ENCODE results near the gene ZBED6. TPM values are rescaled to one million over a fixed set of nuclear protein-coding genes. Genes with fewer than 3 reads are reported as not detected.
"Not testable (repeated sequence)": the region's sequence is repeated elsewhere in the genome, so short reads cannot be mapped to it uniquely, and the experiment has no call there.

Gene ZBED6
- total RNA-seq, 1 donor, result 47.0 TPM

DNA sequence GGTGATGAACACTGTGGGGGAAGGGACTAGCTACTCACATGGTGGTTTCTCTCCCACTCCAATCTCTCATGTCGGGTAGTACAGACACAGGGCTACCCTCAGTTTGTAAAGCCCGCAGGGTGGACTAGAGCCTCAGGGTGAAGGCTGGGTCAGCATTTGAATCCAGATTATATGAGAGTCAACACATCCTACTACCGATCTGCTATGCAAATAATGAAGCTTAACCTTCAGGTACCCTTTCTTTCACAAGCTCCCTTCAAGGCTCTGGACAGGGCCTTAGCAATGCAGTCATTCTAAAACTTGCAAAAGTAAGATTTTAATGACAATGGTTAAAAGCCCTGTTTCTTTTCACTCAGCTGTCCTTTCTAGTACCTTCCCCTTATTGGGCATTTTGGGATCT lies 5.5 kb upstream of the ZBED6 start:
- H3K27me3 ChIP-seq (ENCODE audit: insufficient read depth, low read length), result no peaks in the 10 kb centered on the region
- TF ChIP-seq, protein P1, sequence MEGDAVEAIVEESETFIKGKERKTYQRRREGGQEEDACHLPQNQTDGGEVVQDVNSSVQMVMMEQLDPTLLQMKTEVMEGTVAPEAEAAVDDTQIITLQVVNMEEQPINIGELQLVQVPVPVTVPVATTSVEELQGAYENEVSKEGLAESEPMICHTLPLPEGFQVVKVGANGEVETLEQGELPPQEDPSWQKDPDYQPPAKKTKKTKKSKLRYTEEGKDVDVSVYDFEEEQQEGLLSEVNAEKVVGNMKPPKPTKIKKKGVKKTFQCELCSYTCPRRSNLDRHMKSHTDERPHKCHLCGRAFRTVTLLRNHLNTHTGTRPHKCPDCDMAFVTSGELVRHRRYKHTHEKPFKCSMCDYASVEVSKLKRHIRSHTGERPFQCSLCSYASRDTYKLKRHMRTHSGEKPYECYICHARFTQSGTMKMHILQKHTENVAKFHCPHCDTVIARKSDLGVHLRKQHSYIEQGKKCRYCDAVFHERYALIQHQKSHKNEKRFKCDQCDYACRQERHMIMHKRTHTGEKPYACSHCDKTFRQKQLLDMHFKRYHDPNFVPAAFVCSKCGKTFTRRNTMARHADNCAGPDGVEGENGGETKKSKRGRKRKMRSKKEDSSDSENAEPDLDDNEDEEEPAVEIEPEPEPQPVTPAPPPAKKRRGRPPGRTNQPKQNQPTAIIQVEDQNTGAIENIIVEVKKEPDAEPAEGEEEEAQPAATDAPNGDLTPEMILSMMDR (IDR thresholded peaks at IDR 0.05; ENCODE audit: extremely low read depth, low read depth, low read length), result no peak
- H3K36me3 ChIP-seq (ENCODE audit: insufficient read depth, low read length), result no peaks in the 10 kb centered on the region
- no peak overlapping the region for H3K4me3 ChIP-seq (ENCODE audit: insufficient read depth, low read length)
- H3K27ac ChIP-seq (ENCODE audit: low read depth, low read length), result no peak overlapping the region
- no peak overlapping the region for H3K4me2 ChIP-seq (ENCODE audit: insufficient read depth, low read length)
- H3K79me2 ChIP-seq (ENCODE audit: insufficient read depth, low read length), result no peaks in the 10 kb centered on the region
- peaks cover 3% of the 10 kb centered on the region for H3K4me1 ChIP-seq (ENCODE audit: insufficient read depth, low read length)
- H4K20me1 ChIP-seq (ENCODE audit: insufficient read depth, low read length), result no peaks in the 10 kb centered on the region
- DNase-seq (ENCODE audit: insufficient read length, low spot score, missing footprints), result no peak
- H2AFZ ChIP-seq (ENCODE audit: low read length), result no peak overlapping the region
- H3K9me3 ChIP-seq (ENCODE audit: low read depth, low read length), result no peaks in the 10 kb centered on the region

DNA sequence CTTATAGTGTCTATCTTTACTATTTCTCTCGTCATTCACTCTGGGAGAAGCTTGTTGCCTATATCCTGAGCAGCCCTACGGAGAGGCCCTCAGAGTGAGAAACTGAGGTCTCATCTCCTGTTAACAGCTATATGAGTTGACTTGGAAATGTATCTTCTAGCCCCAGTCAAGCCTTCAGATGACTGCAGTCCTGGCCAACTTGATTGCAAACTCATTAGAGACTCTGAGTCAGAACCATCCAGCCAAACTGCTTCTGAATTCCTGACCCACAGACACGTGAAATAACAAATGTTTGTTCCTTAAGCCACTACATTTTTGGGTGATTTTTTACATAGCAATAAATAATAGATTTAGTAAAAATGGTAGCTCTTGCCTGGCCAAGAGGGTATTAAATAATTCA lies 3.9 kb upstream of the ZBED6 start:
- Histone ChIP-seq H3K79me2 (ENCODE audit: insufficient read depth, low read length) (peaks cover 8% of the 10 kb centered on the region), H3K4me1 (ENCODE audit: insufficient read depth, low read length) (peaks cover 5% of the 10 kb centered on the region), H4K20me1 (ENCODE audit: insufficient read depth, low read length) (peaks cover 3% of the 10 kb centered on the region), H2AFZ (ENCODE audit: low read length) (no peak overlapping the region), H3K4me2 (ENCODE audit: insufficient read depth, low read length) (no peak overlapping the region), H3K36me3 (ENCODE audit: insufficient read depth, low read length) (no peaks in the 10 kb centered on the region), H3K27me3 (ENCODE audit: insufficient read depth, low read length) (no peaks in the 10 kb centered on the region), H3K9me3 (ENCODE audit: low read depth, low read length) (no peaks in the 10 kb centered on the region), H3K27ac (ENCODE audit: low read depth, low read length) (no peak overlapping the region), H3K4me3 (ENCODE audit: insufficient read depth, low read length) (no peak overlapping the region)
- DNase-seq (ENCODE audit: insufficient read length, low spot score, missing footprints), result no peak
- TF ChIP-seq, protein P1 (IDR thresholded peaks at IDR 0.05; ENCODE audit: extremely low read depth, low read depth, low read length), result no peak

DNA sequence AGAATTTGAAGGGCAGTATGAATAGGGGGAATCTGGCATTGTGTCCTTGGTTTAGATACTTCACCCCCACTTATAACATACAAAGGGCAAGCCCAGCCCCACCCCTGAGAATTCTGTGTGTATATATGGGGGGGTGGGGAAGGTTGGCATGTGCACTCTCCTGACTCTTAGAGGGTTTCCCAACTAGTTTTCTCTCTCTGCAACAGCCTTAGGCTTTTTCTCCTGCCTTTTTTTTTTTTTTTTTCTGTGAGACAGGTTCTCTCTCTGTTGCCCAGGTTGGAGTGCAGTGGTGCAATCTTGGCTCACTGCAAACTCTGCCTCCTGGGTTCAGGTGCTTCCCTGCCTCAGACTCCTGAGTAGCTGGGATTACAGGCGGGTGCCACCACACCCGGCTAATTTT lies 2.9 kb upstream of the ZBED6 start:
- H3K36me3 ChIP-seq (ENCODE audit: insufficient read depth, low read length), result peaks cover 2% of the 10 kb centered on the region
- TF ChIP-seq, protein P1 (IDR thresholded peaks at IDR 0.05; ENCODE audit: extremely low read depth, low read depth, low read length), result no peak
- H4K20me1 ChIP-seq (ENCODE audit: insufficient read depth, low read length), result peaks cover 13% of the 10 kb centered on the region
- no peaks in the 10 kb centered on the region for H3K9me3 ChIP-seq (ENCODE audit: low read depth, low read length)
- H3K27me3 ChIP-seq (ENCODE audit: insufficient read depth, low read length), result no peaks in the 10 kb centered on the region
- no peak for DNase-seq (ENCODE audit: insufficient read length, low spot score, missing footprints)
- H3K4me2 ChIP-seq (ENCODE audit: insufficient read depth, low read length), result no peak overlapping the region
- no peak overlapping the region for H2AFZ ChIP-seq (ENCODE audit: low read length)
- no peak overlapping the region for H3K27ac ChIP-seq (ENCODE audit: low read depth, low read length)
- H3K4me1 ChIP-seq (ENCODE audit: insufficient read depth, low read length), result peaks cover 14% of the 10 kb centered on the region
- H3K4me3 ChIP-seq (ENCODE audit: insufficient read depth, low read length), result no peak overlapping the region
- H3K79me2 ChIP-seq (ENCODE audit: insufficient read depth, low read length), result peaks cover 18% of the 10 kb centered on the region

DNA sequence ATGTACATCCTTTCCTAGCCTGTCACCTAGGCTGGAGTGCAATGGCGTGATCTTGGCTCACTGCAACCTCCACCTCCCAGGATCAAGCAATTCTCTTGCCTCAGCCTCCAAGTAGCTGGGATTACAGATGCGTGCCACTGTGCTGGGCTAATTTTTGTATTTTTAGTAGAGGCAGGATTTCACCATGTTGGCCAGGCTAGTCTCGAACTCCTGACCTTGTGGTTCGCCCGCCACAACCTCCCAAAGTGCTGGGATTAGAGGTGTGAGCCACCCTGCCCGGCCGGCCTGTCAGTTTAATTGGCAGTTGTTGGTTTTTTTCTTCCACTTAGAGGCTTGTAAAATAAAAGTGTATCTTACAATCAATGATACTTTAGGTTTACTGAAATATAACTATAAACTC lies 1.9 kb upstream of the ZBED6 start:
- H3K27ac ChIP-seq (ENCODE audit: low read depth, low read length); H3K27me3 ChIP-seq (ENCODE audit: insufficient read depth, low read length); H3K4me3 ChIP-seq (ENCODE audit: insufficient read depth, low read length); H3K9me3 ChIP-seq (ENCODE audit: low read depth, low read length); H3K4me2 ChIP-seq (ENCODE audit: insufficient read depth, low read length); H2AFZ ChIP-seq (ENCODE audit: low read length); DNase-seq (ENCODE audit: insufficient read length, low spot score, missing footprints): not testable (repeated sequence)
- H3K36me3 ChIP-seq (ENCODE audit: insufficient read depth, low read length), result peaks cover 11% of the 10 kb centered on the region
- H3K4me1 ChIP-seq (ENCODE audit: insufficient read depth, low read length), result peaks cover 24% of the 10 kb centered on the region
- peaks cover 24% of the 10 kb centered on the region for H4K20me1 ChIP-seq (ENCODE audit: insufficient read depth, low read length)
- peaks cover 29% of the 10 kb centered on the region for H3K79me2 ChIP-seq (ENCODE audit: insufficient read depth, low read length)

All from osteoblast (primary cell).